ENCODE data around the gene PLEKHA1.

- no peak for TF ChIP-seq SUZ12 (IDR thresholded peaks at IDR 0.05; ENCODE audit: extremely low read depth, insufficient read depth, insufficient read length)
- no peak for TF ChIP-seq ZNF274 (IDR thresholded peaks at IDR 0.05; ENCODE audit: low read depth, low read length)
- TF ChIP-seq YY1 (IDR thresholded peaks at IDR 0.05; ENCODE audit: insufficient read depth, insufficient read length) = no peak
Measured at GRCh38 chr10:122464250-122464510, 89.7 kb downstream of the PLEKHA1 start.

Measured in NT2/D1 (cell line).